Calu3 (cell line): ENCODE results near the gene CCN5. TPM values are rescaled to one million over a fixed set of nuclear protein-coding genes. Genes with fewer than 3 reads are reported as not detected.

Source experiments
- BruUV-seq: library from RNA; stranded (reverse); fragments of 400-500 nt; replicated peaks from 2 replicates; lab custom pipeline; 2021; lab: Mats Ljungman, UMichigan
- CTCF ChIA-PET: fragments of 300-600 bp; sonication (Branson Sonifier 250); formaldehyde crosslinking; loops from one replicate; lab custom pipeline; 2022; ENCODE audit warnings: antibody characterized with exemption; lab: Charles Lee
- DNase-seq: peaks from one replicate; pipeline ENCODE4 v3.0.0; 2022
- H3K27ac Mint-ChIP-seq: one replicate; pipeline ENCODE4 v1.8.0; 2022; ENCODE audit warnings: mixed read lengths; ENCODE audit not compliant: unreplicated experiment
- H3K27me3 Mint-ChIP-seq: one replicate; pipeline ENCODE4 v1.8.0; 2022; ENCODE audit warnings: mixed read lengths; ENCODE audit not compliant: unreplicated experiment
- H3K36me3 Mint-ChIP-seq: one replicate; pipeline ENCODE4 v1.8.0; 2022; ENCODE audit warnings: mild to moderate bottlenecking, moderate library complexity, mixed read lengths; ENCODE audit not compliant: insufficient read depth, unreplicated experiment
- H3K4me1 Mint-ChIP-seq: one replicate; pipeline ENCODE4 v1.8.0; 2022; ENCODE audit warnings: mild to moderate bottlenecking, low read depth, mixed read lengths; ENCODE audit not compliant: unreplicated experiment
- H3K4me3 Mint-ChIP-seq: one replicate; pipeline ENCODE4 v1.8.0; 2022; ENCODE audit warnings: mild to moderate bottlenecking, low read depth, moderate library complexity, mixed read lengths; ENCODE audit not compliant: unreplicated experiment
- H3K9me3 Mint-ChIP-seq: one replicate; pipeline ENCODE4 v1.8.0; 2022; ENCODE audit warnings: low read depth, mixed read lengths; ENCODE audit not compliant: unreplicated experiment
- intact Hi-C: fragments of 100-400 bp; cut with micrococcal nuclease; formaldehyde crosslinking; loops from one replicate; pipeline ENCODE4 v1.10.0; 2022; ENCODE audit not compliant: unreplicated experiment
- total RNA-seq: library from RNA; stranded (reverse); gene quantifications from 2 replicates; pipeline ENCODE4 v1.2.3, GENCODE V29; 2022
- TF ChIP-seq, protein P1 (sequence below): fragments of 200-600 bp; IDR thresholded peaks from one replicate; pipeline ENCODE4 v1.8.0; 2022; ENCODE audit warnings: antibody characterized with exemption; ENCODE audit not compliant: unreplicated experiment

Gene CCN5
- total RNA-seq, 1 experiment from 2014 or later: 0.94 TPM

DNA sequence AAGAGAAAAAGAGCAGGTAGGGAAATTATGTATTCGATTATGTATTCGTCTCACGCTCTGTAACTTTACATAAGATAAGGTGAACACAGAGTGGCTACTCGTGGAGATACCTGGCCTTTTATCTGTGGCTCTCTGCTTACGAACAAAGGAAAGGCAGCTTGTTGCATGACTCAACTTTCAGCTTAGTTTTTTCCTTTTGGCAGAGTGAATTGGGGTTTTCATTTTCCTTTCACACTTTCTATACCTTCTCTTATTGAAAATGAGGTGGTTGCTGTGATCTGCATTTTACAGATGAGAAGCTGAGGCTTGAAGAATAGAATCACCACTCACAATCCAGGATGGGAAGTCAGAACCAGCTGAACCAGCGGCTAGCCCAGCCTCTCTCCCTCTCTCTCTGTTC lies 17.2 kb downstream of the CCN5 start:
- Mint-ChIP-seq H3K36me3 (peaks cover 30% of the 10 kb centered on the region), H3K9me3 (no peaks in the 10 kb centered on the region), H3K4me1 (peaks cover 86% of the 10 kb centered on the region), H3K4me3 (peak overlapping the region; percentile 3), H3K27me3 (no peaks in the 10 kb centered on the region), H3K27ac (peak overlapping the region; percentile 84)
- intact Hi-C loops: loop anchor here (10.0 kb wide), 1 partner anchor 518 kb away; the partner anchor contains the start of gene OSER1
- BruUV-seq: no TSS peak
- DNase-seq: no peak
- TF ChIP-seq, protein P1, sequence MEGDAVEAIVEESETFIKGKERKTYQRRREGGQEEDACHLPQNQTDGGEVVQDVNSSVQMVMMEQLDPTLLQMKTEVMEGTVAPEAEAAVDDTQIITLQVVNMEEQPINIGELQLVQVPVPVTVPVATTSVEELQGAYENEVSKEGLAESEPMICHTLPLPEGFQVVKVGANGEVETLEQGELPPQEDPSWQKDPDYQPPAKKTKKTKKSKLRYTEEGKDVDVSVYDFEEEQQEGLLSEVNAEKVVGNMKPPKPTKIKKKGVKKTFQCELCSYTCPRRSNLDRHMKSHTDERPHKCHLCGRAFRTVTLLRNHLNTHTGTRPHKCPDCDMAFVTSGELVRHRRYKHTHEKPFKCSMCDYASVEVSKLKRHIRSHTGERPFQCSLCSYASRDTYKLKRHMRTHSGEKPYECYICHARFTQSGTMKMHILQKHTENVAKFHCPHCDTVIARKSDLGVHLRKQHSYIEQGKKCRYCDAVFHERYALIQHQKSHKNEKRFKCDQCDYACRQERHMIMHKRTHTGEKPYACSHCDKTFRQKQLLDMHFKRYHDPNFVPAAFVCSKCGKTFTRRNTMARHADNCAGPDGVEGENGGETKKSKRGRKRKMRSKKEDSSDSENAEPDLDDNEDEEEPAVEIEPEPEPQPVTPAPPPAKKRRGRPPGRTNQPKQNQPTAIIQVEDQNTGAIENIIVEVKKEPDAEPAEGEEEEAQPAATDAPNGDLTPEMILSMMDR: no peak
- CTCF ChIA-PET: interaction anchor here (1.0 to 7.8 kb wide), 5 partner anchors 11 to 48 kb away, joined by 4 to 131 read pairs (median 7); partner anchors contain the start of gene CCN5

DNA sequence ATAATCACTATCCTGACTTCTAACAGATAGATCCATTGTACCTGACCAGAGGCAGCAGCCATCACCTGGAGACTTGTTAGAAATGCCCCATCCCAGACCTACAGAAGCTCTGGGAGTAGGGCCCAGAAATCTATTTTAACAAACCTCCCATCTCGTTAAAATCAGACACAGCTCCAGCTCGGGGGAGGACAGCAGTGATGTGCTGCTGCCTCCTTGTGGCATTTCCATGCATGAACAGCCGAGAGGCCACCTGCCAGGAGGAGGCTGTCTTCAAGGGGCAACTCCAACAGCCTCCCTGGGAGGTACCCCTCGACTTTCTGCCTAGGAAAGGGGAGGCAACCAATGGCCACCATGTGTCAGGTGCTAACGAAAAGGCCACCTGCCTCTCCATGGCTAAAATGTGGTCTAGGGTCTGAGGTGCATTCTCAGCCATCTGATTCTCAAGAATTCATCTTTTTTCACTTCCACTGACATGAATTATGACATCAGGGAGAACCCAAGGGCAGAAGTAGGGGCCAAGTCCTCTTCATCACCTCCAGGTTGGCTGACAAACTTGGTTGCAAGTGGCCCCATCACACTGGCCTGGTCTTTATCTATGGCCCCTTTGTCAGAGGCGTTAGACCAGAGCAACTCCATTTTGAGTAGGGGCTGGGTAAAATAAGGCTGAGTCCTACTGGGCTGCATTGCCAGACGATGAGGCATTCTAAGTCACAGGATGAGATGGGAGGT lies 18.3 kb downstream of the CCN5 start:
- intact Hi-C loops: loop anchor here (1.0 to 10.0 kb wide), 2 partner anchors 48 to 519 kb away; partner anchors contain the start of gene OSER1
- H3K4me1 Mint-ChIP-seq: peaks cover 77% of the 10 kb centered on the region
- TF ChIP-seq, protein P1: peak; percentile 96
- peak overlapping the region; percentile 77 for H3K27ac Mint-ChIP-seq
- CTCF ChIA-PET: interaction anchor here (0.9 to 7.8 kb wide), 5 partner anchors 14 to 50 kb away, joined by 3 to 131 read pairs (median 4); no protein-coding TSS in a partner anchor
- H3K4me3 Mint-ChIP-seq: no peak overlapping the region
- no peaks in the 10 kb centered on the region for H3K9me3 Mint-ChIP-seq
- H3K27me3 Mint-ChIP-seq: no peaks in the 10 kb centered on the region
- DNase-seq: peak; percentile 89
- H3K36me3 Mint-ChIP-seq: peaks cover 31% of the 10 kb centered on the region
- BruUV-seq: no TSS peak

DNA sequence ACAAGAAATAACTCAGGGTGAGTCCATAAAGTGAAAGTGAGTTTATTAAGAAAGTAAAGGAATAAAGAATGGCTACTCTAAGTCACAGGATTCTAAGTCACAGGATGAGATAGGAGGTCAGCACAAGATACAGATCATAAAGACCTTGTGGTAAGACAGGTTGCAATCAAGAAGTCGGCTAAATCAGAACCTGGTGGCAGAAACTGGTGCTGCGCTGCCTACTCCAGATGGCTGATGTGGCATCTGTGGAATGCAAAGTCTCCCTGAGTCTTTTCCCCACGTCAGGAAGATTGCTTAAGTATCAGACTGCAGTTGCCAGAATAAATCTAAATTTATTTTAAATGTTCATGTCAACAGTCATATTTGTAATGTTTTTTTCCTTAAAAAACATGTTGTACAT lies 19.8 kb downstream of the CCN5 start:
- intact Hi-C loops: loop anchor here (10.0 kb wide), 1 partner anchor 520 kb away; the partner anchor contains the start of gene OSER1
- no peak overlapping the region for H3K4me3 Mint-ChIP-seq
- BruUV-seq: no TSS peak
- TF ChIP-seq, protein P1: peak; percentile 41
- H3K9me3 Mint-ChIP-seq: no peaks in the 10 kb centered on the region
- H3K27ac Mint-ChIP-seq: no peak overlapping the region
- CTCF ChIA-PET: interaction anchor here (0.8 to 7.8 kb wide), 2 partner anchors 42 to 51 kb away, joined by 3 to 131 read pairs; no protein-coding TSS in a partner anchor
- H3K36me3 Mint-ChIP-seq: peaks cover 30% of the 10 kb centered on the region
- H3K27me3 Mint-ChIP-seq: no peaks in the 10 kb centered on the region
- DNase-seq: peak; percentile 55
- H3K4me1 Mint-ChIP-seq: peaks cover 63% of the 10 kb centered on the region

DNA sequence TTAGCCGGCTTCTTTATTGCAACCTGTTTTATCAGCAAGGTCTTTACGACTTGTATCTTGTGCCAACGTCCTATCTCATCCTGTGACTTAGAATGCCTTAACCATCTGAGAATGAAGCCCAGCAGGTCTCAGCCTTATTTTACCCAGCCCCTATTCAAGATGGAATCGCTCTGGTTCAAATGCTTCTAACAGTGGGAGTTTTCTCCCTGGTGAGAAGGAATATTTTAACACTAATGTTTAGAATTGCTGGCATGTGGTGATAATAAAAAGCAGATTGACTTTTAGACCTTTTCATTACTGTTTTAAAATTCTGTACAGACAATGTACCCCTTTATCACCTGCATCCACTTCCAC lies 20.6 kb downstream of the CCN5 start:
- BruUV-seq: no TSS peak
- Mint-ChIP-seq H3K4me3 (peak overlapping the region; percentile 63), H3K4me1 (peaks cover 58% of the 10 kb centered on the region), H3K9me3 (no peaks in the 10 kb centered on the region), H3K27ac (peak overlapping the region; percentile 97), H3K36me3 (peaks cover 30% of the 10 kb centered on the region), H3K27me3 (no peaks in the 10 kb centered on the region)
- intact Hi-C loops: loop anchor here (10.0 kb wide), 1 partner anchor 521 kb away; the partner anchor contains the start of gene OSER1
- TF ChIP-seq, protein P1: no peak
- DNase-seq: no peak
- CTCF ChIA-PET: interaction anchor here (0.8 to 7.8 kb wide), 2 partner anchors 43 to 52 kb away, joined by 3 to 131 read pairs; no protein-coding TSS in a partner anchor
